Mesenteric fat pad (tissue), 1 donor: ENCODE results near the gene DOCK9. TPM values are rescaled to one million over a fixed set of nuclear protein-coding genes. Genes with fewer than 3 reads are reported as not detected.
"Not testable (repeated sequence)": the region's sequence is repeated elsewhere in the genome, so short reads cannot be mapped to it uniquely, and the experiment has no call there.

Experiments used
- DNase-seq: peaks from one replicate; pipeline ENCODE4 v3.0.0-alpha.2; 2020; ENCODE audit warnings: low spot score
- total RNA-seq: library from RNA; stranded (reverse); fragmentation: NEBNext Ultra II Directional; extraction: Animal tissue kit (Norgen Biotek cat#: 25700); gene quantifications from one replicate; pipeline ENCODE4 v1.2.1, GENCODE V29; 2021
- donor health status: DM: yes; HTN: yes; CAD: no.

The DOCK9 gene
- total RNA-seq, 1 donor from 2014 or later, result 127 TPM

DNA sequence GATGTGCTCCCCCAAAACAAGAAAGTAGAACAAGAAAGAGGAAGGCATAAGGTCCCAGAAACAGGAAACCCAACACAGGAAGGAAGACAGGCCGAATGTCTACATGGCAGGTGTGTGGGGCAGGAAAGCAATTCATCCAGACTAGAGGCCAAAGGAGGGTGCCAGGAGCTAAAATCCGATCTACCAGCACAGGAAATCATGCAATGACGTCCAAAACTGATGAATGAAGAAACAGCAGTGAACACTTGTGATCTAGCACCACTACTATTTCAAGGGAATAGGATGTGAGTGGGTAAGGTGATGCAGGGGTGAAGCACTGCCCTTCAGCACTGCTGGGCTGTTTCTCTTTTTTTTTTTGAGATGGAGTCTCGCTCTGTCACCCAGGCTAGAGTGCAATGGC is 59.1 kb downstream of the DOCK9 start:
- DNase-seq, result no peak

DNA sequence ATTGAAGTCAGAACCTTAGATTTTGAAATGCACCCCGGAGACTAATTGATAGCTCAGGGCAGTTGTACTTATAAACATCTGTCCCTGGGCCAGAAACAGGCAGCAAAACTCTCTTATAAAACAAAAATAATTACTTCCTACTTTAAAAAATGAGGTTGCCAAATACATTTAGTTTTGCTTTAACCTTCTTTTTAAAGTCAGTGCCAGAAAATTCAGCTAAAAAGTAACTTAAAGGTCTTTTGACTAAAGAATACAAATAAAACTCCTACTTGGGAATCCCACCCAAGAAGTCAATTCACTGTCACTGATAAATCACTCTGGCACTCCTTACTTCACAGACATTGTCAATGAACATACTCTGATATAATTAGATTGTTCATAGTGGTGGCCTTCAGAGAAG is 60.7 kb downstream of the DOCK9 start:
- no peak for DNase-seq

DNA sequence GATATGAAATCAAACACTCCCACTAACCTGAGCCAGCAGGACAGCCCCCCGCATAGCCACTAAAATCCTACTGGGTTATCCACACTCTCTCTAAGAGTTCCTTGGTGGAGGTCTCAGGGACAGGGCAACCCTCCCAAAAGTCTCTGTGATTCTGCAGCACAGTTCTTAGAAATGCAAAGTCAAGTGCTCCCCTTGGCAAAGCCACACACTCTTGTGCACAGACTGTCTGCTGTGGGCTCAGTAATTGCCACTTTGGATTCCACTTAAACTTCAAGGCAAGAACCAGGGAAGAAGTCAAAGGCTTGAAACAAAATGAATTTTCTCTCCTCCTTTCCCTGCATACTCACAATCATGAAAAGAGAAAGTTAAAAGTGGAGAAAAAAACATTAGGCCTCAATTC is 61.5 kb downstream of the DOCK9 start:
- no peak for DNase-seq

DNA sequence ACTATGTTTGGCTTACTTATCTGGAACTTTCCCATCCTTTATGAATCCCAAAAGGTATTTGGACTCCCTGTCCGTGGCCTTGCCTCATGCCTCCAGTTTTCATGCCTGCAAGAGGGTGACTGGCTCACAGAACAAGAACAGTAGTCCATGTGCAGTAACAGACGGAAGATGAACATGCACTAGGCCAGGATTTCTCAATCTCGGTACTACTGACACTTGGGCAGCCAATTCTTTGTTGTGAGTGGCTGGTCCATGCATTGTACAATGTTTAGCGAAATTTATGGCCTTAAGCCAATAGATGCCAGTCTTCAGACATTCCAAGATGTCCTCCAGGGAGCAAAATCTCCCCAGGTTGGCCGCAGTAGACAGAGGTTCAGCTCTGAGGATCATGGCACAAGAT is 61.9 kb downstream of the DOCK9 start:
- DNase-seq, result no peak

DNA sequence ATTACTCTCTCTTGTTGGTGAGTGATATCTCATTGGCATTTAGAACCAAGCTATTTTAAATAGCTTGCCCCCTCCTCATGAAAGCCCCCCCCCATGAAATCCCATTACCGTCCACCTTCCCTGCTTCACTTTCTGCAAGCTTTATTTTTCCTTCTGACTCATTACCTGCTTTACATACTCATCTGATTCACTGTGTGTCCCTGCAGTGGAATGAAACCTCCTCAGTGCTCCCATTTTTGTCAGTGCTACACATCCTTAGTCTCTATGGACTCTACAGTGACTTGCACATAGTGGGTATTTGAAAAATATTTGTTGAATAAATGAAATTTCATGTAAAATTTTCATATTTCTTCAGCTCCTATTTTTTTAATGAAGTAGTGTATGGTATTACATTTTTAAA is 62.3 kb downstream of the DOCK9 start:
- no peak for DNase-seq

DNA sequence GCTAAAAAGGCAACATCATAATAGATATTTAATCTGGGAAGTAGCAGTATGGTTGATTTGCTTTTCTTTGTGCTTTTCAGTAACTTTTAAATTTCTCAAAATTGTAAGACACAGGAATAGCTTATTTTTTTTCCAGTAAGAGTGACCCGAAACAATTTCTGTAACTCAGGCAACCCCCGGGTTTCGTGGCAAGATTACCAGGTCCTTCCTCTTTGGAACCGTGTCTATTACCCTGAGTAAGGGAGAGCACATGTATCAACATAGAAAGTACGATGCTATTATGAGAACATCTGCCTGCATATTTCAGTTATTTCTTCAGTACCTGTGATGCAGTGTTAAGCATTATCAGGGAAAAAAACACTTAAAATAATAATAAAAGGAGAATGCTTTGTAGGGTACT is 64.1 kb downstream of the DOCK9 start:
- DNase-seq, result no peak

DNA sequence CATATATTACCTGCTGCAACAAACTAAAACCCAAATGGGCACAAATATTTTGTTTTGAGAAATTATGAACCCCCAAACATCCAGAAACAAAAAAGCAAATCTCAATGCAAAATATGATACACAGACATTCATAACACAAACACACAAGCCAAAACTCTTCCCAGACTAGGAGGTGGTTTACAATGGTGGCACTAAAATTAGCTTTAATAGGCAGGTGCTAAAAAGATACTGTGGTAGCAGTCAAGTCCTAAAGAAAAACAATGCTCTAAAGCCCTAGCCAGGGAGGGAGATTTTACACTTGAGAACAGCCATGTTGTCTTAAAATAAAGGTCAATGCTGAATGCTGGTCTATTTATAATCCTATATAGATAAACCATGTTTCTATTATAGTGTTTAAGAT is 65.0 kb downstream of the DOCK9 start:
- no peak for DNase-seq

DNA sequence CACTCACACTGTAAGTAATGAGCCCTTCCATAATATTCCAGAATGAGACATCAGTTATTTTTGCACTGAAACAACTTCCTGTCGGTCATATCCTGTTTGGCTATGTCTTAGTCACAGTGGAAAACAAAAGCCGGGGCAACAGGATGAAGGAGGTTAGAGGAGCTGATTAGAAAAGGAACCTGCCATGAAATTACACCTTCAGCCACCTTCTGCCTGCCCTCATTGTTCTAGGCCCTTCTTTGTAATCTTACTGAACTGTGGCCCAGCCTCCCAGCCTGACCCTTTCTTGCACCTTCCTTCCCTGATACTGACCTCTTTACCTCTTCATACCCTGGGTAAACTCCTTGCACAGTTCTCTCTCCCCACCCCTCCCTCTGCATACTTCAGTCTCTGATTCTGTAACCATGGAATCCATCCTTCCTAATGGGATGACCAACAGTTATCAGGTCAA is 67.3 kb downstream of the DOCK9 start:
- DNase-seq, result no peak

DNA sequence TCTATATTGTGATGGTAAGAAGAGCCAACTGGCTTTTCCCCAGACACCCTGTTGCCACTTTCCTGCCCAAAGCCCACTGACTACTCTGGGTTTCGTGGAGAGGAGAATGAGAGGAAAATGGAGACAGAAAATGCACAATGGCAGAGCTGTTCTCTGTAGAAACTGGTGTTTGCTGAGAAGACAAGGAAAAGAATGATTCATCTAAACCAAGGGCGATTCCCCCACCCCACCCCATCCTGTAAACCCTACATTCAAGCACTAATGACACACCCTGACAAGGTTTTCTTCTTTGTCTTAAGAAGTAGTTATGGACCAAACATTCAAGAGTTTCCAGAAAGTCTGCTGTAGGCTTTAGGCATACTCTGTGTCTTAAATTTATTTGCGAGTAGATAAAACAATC is 68.8 kb downstream of the DOCK9 start:
- no peak for DNase-seq

DNA sequence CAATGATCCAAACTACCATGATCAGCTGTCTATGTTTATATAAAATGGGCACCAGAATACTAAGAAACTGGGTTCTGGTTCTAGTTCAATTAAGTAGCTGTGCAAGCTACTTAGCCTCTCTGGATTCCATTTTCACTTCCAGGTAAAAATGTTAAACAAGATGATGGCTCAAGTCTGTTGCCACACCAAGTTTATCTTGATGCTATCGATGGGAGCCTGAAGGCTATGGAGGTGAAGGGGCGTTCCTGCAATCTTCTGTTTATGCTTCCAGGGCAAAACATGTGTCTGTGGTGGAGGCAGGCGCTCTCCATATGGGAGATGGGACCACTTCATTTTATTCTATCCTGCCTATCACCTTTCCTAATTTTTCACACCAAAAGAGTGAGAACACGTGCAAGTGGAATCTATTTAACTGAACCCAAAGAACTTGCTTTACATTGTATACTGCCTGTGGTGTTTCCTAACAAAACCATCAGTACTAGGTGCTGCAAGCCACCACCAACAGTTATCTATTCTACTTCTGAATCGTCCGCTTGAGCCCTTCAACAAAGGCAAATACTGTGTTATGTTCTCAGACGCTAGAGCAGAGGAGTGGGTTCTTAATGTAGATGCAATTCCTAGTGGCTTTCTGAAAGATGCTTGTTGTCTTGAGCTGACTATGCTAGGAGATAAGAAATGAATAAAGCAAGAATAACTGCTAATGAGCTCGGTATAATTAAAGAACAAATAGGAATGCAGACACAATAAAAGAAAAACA is 70.9 kb downstream of the DOCK9 start:
- no peak for DNase-seq

DNA sequence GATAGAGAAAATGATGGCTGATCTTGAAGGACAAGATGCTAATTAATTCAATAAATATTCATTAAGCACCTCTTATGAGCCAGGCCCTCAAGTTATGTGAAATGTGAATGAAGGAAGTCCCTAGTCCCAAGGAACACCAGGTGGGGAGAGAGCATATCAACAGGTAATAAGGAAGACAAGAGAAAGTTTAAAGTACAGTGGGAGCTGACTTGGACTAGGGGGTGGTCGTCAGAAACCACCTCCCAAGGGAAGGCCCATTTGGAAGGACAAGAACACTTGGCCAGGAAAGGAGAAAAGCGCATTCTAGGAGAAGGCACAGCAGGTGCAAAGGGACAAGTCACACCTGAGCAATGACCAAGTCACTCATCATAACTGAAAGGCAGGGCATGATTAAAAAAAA is 72.7 kb downstream of the DOCK9 start:
- DNase-seq, result no peak

DNA sequence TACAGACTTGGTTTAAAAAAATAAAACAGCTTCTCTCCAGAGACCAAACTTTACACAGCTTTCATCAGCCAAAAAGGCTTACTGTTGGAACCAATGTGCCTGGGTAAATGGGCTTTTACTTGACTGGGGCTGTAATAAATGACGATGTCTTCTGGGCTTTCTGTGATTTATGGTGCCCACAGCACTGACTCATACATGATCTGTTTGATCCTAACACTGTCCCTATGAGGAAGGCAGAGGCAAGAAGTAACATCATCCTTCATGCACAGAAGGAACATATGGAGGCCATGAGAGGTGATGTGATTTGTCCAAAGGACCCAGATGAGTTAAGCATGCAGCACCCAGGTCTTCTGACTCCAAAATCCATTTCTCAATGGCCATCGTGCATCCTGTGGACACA is 77.4 kb downstream of the DOCK9 start:
- no peak for DNase-seq

DNA sequence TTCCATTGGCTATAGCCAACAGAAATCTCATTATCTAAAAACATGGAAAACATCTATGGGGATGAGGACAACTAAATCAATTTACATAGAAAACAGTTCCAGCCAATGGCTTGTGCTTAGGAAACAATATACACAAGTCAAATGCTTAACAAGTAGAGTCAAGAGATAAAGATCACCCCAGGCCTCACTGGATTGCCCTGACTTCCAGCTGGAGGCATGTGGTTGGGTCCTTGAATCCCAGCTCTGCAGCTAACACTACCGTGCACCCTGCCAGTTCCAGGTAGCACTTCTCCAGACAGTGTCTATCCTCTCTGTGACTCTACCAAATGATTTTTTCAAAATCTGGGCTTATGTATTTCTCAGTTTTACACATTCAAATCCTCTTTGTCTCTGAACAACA is 80.2 kb downstream of the DOCK9 start:
- DNase-seq, result no peak

DNA sequence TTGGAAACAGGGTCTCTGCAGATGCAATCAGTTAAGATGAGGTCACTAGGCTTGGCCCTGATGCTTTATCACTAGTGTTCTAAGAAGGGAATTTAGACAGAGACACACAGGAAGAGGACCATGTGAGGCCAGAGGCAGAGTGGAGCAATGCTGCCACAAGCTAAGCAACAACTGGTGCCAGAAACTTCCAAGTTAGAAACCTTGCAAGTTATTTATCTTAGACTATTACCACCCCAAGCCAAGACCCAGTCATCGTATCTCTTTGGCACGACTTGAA is 81.1 kb downstream of the DOCK9 start:
- DNase-seq, result no peak

DNA sequence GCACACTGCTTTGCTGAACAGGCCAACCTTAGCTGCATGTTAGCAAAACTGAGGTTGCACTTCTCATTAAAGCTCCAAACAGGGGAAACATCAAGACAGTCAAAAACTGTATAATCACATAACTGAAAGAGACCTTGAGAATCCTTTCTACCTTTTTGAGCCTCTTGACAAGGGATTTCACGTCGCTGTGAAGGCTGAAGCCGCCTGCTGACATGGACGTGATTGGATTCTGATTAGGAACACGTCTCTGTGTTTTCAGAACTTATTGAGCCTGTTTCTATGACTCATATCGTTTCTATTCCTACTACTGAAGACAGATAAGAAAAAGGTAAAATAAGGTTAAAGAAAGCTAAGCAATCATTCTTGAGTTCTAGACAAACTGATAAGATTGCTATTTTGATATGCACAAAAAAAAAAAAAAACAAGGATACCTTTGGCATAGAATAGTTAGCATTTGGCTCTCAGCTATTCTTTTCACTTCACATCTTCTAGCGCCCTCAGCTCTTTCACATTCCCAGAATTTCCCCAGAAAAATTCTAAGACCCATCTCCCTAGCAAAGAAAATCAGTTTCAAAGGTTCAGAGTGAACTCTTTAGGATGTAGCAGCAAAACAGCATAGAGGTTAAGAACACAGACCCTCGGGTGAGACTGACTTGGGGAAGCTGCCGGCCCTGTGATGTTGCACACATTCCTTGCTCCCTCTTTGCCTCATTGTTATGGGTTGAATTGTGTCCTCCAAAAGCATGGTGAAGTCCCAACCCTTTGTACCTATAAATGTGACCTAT is 81.6 kb downstream of the DOCK9 start:
- no peak for DNase-seq

DNA sequence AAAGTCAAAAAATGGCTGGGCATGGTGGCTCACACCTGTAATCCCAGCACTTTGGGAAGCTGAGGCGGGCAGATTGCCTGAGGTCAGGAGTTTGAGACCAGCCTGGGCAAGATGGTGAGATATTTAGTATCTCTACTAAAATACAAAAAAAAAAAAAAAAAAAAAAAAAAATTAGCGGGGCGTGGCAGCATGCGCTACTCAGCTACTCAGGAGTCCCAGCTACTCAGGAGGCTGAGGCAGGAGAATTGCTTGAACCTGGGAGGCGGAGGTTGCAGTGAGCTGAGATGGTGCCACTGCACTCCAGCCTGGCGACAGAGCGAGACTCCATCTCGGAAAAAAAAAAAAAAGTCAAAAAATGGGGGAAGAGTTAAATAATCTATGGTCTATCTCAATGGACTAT is 83.0 kb downstream of the DOCK9 start:
- not testable (repeated sequence) for DNase-seq

DNA sequence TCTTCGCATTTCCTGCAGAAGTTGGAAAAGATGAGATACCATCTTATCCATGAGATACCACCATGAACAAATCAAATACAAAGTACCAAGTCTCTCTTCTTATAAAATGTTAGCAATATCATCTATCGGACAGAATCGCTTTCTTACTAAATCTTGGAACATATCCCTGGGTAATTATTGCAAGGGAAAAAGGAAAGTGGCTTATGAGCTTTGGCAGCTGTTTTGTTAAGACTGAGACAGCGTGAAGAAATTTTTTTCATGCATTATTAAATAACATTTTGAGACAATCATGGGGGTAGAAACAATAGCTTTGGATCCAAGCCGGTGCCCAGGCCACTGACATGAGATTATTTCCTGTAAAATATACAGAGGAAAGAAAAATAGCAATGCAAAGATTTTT is 84.5 kb downstream of the DOCK9 start:
- no peak for DNase-seq

DNA sequence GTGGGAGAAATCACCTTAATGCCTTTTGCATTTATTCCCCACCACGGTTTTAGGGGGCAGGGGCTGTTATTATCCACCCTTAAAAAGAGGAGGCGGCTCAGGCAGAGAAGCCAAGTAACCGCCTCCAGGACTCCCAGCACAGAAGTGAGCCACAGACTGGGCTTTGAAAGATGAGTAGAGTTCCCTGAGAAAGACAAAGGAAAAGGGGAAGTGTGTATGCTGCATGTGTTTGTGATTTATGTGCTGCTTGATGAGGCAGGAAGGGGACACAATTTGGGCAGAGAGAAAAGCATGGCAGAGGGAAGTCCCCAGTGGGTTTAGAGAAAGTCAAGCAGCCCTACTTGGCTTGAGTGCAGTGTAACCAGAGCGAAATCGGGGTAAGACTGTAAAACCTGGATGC is 85.0 kb downstream of the DOCK9 start:
- no peak for DNase-seq

DNA sequence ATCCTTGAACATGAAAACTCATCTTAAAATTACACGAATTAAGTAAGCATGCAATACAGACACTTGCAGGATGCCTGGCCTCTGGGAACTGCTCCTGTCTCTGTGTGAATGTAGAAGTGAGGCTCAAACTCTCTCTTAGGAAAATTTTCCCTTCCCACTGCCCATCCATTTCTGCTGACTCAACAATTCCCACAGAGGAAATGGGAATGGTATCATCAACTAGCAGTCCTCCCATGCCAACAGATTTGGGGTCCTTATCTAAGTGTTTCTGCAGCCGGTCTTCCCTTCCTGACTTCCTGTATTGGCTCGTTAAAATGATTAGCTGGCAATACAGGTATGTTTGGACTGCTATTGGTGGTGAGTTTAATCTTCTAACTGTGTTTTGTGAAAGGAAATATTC is 85.8 kb downstream of the DOCK9 start:
- no peak for DNase-seq

DNA sequence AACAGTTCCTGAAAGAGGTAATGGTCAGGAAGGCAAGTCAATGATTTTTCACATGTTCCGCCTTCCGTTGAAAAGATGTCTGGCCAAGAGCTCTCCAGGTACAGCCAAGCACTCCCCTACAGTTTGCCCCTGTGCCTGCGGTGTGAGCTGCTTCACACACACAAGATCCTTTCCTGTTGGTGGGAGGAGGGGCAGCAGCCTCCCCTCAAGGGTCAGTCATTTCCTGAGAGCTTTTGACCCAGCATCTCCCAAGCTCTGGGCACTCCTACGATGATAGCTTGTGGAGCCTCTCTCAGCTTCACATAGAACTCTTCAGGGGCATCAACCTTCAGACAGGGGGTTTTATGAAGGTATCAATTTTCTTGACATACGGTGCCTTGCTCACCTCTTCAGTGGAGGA is 86.9 kb downstream of the DOCK9 start:
- DNase-seq, result no peak

DNA sequence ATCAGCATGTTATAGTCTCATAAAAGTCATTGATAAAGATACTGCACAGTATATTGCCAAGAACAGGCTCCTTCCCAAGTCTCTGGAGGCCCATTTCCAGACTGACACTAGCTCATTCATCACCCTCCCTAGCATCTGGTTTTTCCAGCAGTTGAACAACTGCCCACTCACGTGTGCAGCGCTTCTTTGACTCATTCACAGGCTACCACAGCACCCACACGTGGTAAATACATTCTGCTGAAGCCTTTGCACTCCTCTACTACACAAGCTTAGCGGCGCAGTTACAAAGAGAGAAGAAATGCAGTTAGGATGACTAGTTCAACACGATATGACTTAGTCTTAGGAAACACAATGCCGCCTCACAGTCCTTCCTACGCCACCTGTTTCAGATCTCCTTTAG is 87.7 kb downstream of the DOCK9 start:
- no peak for DNase-seq

DNA sequence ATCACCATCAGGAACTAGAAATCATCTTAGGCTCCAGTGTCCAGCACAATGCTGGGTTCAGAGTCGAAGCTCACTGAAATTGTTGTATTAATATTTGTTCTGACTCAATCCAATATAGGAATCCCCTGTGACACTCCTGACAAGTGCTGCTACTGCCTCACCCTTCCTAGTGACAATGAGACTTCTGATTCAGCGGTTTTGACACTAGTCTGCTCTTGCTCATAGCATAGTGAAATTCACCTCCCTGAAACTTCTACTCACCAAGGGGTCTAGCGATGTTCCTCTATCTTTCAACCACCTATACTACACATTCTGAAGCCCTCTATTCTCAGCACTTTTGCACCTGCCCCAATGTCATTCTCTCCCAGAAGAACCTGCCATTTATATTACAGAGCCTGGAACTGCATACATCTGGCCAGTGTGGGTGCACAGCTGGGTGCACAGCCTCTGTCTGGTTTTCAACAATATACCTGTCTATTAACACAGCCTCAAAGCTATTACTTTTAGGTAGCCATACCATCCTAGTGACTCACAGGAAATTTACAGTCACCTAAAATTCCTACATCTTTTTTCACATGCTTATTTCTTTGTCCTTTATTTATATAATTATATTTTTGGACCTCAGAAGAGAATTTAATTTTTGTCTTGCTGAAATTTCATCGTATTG is 88.3 kb downstream of the DOCK9 start:
- no peak for DNase-seq

DNA sequence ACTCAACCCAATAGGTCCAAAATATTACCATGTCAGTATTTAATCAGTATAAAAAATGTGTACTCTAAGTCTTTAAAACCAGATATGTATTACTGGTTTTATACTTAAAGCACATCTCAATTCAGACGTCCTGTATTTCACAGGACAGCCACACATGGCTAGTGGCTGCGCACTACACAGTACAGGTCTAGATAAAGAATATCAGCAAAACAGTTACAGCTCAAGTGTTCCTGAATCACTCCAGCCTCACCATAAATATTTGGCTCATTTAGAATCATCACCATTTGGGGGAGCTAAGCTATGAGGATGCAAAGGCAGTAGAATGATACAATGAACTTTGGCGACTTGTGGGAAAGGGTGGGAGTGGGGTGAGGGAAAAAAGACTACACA is 89.0 kb downstream of the DOCK9 start:
- DNase-seq, result no peak
